Astrocyte of the cerebellum (primary cell): Measurements from ENCODE around the gene VPS51.

Experiments
- DNase-seq: peaks from one replicate; pipeline ENCODE4 v3.0.0-alpha.2; 2011; ENCODE audit warnings: low read depth
- H3K4me3 ChIP-seq: 2 replicates; pipeline ENCODE4 v1.5.1; 2011; ENCODE audit warnings: mild to moderate bottlenecking, low read depth, low read length, moderate library complexity
- CTCF ChIP-seq: IDR thresholded peaks from 2 replicates; pipeline ENCODE4 v1.5.1; 2012; ENCODE audit warnings: low read length, low read depth, moderate library complexity, mild to moderate bottlenecking; ENCODE audit errors: missing control alignments
- in situ Hi-C: cut with HindIII; loops from 2 replicates; pipeline ENCODE4 v1.10.0; 2017; ENCODE audit warnings: low sequenced_read_pairs

VPS51 gene

GRCh38 chr11:65126624-65127274 is 30.7 kb downstream of the VPS51 start:
- TF ChIP-seq CTCF, result no peak
- in situ Hi-C loops, result no loop called here
- no peak for DNase-seq
- H3K4me3 ChIP-seq, result no peak overlapping the region

- TF ChIP-seq CTCF, result no peak
- DNase-seq, result no peak
- no peak overlapping the region for H3K4me3 ChIP-seq
- in situ Hi-C loops, result no loop called here
These were observed 31.6 kb downstream of the VPS51 start for GRCh38 chr11:65127473-65128181.

- no peak for TF ChIP-seq CTCF
- in situ Hi-C loops, result no loop called here
- no peak overlapping the region for H3K4me3 ChIP-seq
- DNase-seq, result no peak
These were observed 32.5 kb downstream of the VPS51 start for GRCh38 chr11:65128182-65129145.

- in situ Hi-C loops, result no loop called here
- DNase-seq, result no peak
- TF ChIP-seq CTCF, result no peak
- H3K4me3 ChIP-seq, result no peak overlapping the region
These were observed 33.8 kb downstream of the VPS51 start for GRCh38 chr11:65129649-65130441.

- no peak overlapping the region for H3K4me3 ChIP-seq
- in situ Hi-C loops, result no loop called here
- no peak for TF ChIP-seq CTCF
These were observed 34.8 kb downstream of the VPS51 start for GRCh38 chr11:65130631-65131416.

More at GRCh38 chr11:65130631-65131416, 34.8 kb downstream of the VPS51 start:
- no peak for DNase-seq
